Cardiac fibroblast (primary cell): ENCODE data around the gene PDCL3.

ENCODE experiments used
- DNase-seq, 2 donors: peaks; one replicate each; pipeline versions ENCODE4 v3.0.0 to v3.0.0-alpha.2; 2010; ENCODE audit warnings: low read depth in 2 of 2
- H3K4me3 ChIP-seq, 2 donors: replicated peaks in 1 of 2; 1 replicate in 1 of 2; 2 replicates in 1 of 2; pipeline ENCODE4 v1.5.1; 2011; ENCODE audit warnings: low read depth in 2 of 2, low read length in 2 of 2, mild to moderate bottlenecking in 2 of 2, moderate library complexity in 1 of 2
- TF ChIP-seq, protein P1 (sequence below): IDR thresholded peaks from one replicate; pipeline ENCODE4 v1.5.1; 2011; ENCODE audit warnings: low read depth, mild to moderate bottlenecking, low read length, inconsistent platforms

PDCL3 gene

DNA sequence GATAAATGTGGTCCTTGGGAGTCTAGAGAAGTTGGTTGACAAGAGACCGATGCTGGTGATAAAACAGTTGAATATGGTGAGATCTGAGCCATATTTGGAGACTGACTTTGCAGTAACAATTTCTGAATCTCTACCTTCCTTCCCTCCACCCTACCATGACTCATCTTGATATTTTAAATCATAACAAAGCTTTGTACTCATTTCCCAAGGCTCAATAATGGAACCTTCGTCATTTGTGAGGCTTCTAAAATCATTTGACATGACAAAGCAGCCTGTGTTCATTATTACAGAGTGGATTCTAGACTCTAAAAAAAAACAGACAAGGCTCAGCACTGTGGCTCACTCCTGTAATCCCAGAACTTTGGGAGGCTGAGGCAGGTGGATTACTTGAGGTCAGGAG, 38.5 kb upstream of the PDCL3 start:
- peak in 1 of 2 donors; percentile 64 for DNase-seq
- TF ChIP-seq, protein P1, sequence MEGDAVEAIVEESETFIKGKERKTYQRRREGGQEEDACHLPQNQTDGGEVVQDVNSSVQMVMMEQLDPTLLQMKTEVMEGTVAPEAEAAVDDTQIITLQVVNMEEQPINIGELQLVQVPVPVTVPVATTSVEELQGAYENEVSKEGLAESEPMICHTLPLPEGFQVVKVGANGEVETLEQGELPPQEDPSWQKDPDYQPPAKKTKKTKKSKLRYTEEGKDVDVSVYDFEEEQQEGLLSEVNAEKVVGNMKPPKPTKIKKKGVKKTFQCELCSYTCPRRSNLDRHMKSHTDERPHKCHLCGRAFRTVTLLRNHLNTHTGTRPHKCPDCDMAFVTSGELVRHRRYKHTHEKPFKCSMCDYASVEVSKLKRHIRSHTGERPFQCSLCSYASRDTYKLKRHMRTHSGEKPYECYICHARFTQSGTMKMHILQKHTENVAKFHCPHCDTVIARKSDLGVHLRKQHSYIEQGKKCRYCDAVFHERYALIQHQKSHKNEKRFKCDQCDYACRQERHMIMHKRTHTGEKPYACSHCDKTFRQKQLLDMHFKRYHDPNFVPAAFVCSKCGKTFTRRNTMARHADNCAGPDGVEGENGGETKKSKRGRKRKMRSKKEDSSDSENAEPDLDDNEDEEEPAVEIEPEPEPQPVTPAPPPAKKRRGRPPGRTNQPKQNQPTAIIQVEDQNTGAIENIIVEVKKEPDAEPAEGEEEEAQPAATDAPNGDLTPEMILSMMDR: no peak
- H3K4me3 ChIP-seq: no peak overlapping the region

DNA sequence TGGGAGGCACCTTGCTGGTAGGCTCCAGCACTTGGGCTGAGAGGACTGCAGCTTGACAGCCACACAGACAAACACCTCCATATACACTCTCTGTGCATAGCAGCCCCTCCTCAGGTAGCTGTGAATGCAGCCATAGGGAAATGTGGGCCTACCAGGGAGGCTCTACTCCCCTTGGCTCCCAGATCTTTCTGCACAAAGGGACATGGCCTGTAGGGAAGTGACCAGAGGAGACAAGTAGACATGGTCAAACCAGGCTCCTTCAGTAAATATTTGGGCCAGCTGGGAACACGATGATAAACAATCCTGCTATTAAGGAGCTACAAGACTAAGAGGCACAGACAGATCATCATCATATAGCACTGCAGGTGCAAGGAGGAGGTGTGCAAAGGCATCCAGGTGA, 35.9 kb upstream of the PDCL3 start:
- no peak overlapping the region for H3K4me3 ChIP-seq
- no peak for DNase-seq
- TF ChIP-seq, protein P1: no peak

DNA sequence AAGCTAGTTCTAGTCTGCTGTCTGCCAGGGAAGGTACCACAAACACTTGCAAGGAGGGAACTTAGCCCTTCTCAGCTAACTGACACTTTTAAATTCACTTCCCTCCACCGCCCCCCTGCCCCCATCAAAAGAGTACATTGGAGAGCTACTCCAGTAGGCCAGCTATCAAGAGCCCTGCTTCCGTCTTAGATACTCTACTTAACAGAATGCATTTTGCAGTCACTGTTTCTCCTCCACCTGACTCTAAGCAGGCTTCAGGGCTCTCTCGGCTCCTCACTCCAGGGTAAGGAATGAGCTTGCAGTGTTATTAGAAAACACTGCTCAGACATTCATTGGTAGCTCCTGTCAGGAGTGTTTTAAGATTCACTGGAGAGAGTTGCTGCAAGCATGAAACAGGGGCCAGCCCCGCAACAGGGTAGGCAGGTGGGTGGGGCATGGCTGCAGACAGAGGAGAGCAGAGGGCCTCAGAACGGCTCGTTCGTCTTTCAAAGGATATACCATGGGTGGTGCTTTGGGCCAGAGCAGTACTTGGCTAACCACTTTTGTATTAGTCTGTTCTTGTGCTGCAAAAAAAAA, 35.3 kb upstream of the PDCL3 start:
- TF ChIP-seq, protein P1: no peak
- H3K4me3 ChIP-seq: no peak overlapping the region
- no peak for DNase-seq

DNA sequence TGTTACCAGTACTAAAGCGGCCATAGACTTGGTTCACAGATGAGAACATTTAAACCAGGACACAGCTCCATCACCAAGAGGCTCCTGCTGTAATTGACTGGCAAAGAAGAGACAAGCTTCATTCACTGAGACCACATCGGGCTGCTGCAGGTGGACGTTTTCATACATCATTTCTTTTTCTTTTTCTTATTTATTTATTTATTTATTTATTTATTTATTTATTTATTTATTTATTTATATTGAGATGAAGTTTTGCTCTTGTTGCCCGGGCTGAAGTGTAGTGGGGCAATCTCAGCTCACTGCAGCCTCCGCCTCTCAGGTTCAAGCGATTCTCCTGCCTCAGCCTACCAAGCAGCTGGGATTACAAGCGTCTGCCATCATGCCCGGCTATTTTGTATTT, 33.6 kb upstream of the PDCL3 start:
- TF ChIP-seq, protein P1: no peak
- H3K4me3 ChIP-seq: no peak overlapping the region
- DNase-seq: no peak

DNA sequence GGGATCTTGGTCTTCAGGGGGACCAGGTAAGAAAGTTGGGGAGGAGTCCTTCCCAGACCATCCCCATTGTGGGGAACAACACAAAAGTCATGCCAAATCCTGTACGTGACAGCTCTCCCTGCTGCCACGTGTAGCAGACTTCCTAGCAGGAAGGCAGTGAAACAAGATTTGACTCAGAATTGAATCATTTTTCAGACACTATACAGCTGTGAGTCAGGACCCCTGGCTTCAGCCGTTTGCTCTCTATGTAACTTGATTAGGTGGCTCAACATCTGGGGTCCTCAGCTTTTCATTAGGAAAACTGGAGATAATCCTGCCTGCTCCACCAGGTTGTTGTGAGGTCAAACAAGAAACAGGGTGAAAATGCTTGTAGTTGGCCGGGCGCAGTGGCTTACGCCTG, 32.9 kb upstream of the PDCL3 start:
- DNase-seq: peak in 1 of 2 donors; percentile 29
- H3K4me3 ChIP-seq: no peak overlapping the region
- TF ChIP-seq, protein P1: no peak

- no peak overlapping the region for H3K4me3 ChIP-seq
- no peak for DNase-seq
- TF ChIP-seq, protein P1: no peak
These were observed 26.9 kb upstream of the PDCL3 start for GRCh38 chr2:100535855-100536254.

- TF ChIP-seq, protein P1: no peak
- no peak for DNase-seq
- no peak overlapping the region for H3K4me3 ChIP-seq
These were observed 24.9 kb upstream of the PDCL3 start for GRCh38 chr2:100537918-100538317.
